Bronchial epithelial cell (primary cell): ENCODE data around the gene HLA-DPB1. TPM values are rescaled to one million over a fixed set of nuclear protein-coding genes. Genes with fewer than 3 reads are reported as not detected.

ENCODE experiments used
- DNase-seq: peaks from one replicate; pipeline ENCODE4 v3.0.0-alpha.2; 2010; ENCODE audit warnings: low read depth
- FAIRE-seq: peaks from 2 replicates; lab custom pipeline; 2011; peaks lifted over from hg19 to GRCh38; lab: Jason Lieb, UNC
- H3K27me3 ChIP-seq: 2 replicates; pipeline ENCODE4 v1.5.1; 2011; ENCODE audit warnings: low read length; ENCODE audit not compliant: control insufficient read depth, insufficient read depth
- H3K36me3 ChIP-seq: 2 replicates; pipeline ENCODE4 v1.5.1; 2011; ENCODE audit warnings: low read length; ENCODE audit not compliant: control insufficient read depth, insufficient read depth
- H3K4me3 ChIP-seq: 2 replicates; pipeline ENCODE4 v1.5.1; 2011; ENCODE audit warnings: mild to moderate bottlenecking, low read depth, low read length, control low read depth
- total RNA-seq: library from RNA; depleted of rRNA; stranded (reverse); fragments of >200 nt; gene quantifications from 2 replicates; pipeline ENCODE4 v1.2.1, GENCODE V29; 2014
- TF ChIP-seq, protein P1 (sequence below): IDR thresholded peaks from 2 replicates; pipeline ENCODE4 v1.5.1; 2011; ENCODE audit warnings: mild to moderate bottlenecking, moderate library complexity, low read length, control low read depth, inconsistent platforms; ENCODE audit not compliant: insufficient read depth, severe bottlenecking

The HLA-DPB1 gene
- 0.53 TPM in 1 of 2 replicates, not detected in the other for total RNA-seq

DNA sequence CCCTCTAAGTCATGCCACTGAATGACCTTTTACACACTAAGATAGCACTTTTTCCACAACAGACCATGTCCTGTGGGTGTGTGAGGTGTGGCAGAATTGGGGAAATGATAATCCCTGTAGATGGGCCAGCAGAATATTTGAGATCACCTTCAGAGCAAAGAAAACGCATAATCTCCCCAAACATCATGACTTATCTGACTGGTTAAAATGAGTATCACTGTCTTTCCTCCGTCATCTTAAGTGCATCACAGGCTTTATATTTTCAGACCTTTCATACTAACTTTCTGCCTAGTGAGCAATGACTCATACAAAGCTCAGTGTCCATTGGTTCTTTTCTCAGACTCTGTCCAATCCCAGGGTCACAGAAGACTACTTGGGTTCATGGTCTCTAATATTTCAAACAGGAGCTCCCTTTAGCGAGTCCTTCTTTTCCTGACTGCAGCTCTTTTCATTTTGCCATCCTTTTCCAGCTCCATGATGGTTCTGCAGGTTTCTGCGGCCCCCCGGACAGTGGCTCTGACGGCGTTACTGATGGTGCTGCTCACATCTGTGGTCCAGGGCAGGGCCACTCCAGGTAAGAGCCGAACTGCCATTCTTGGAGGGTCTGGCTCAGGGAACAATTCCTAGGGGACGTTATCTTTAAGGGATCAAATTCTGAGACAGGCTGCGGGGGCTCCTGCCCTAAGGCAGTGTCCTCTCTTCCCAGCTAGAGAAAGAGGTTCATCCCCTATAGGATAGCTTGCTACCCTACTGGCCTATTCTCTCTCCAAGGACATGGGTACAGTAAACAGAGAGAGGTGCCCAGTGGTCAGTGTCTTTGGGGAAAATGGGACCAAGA, at the start of gene HLA-DPB1:
Gene HLA-DPB1 (plus strand): TSS at position 423 of the 838 bp plus-strand sequence. CDS start 52 bp downstream, at position 475.
- TF ChIP-seq, protein P1, sequence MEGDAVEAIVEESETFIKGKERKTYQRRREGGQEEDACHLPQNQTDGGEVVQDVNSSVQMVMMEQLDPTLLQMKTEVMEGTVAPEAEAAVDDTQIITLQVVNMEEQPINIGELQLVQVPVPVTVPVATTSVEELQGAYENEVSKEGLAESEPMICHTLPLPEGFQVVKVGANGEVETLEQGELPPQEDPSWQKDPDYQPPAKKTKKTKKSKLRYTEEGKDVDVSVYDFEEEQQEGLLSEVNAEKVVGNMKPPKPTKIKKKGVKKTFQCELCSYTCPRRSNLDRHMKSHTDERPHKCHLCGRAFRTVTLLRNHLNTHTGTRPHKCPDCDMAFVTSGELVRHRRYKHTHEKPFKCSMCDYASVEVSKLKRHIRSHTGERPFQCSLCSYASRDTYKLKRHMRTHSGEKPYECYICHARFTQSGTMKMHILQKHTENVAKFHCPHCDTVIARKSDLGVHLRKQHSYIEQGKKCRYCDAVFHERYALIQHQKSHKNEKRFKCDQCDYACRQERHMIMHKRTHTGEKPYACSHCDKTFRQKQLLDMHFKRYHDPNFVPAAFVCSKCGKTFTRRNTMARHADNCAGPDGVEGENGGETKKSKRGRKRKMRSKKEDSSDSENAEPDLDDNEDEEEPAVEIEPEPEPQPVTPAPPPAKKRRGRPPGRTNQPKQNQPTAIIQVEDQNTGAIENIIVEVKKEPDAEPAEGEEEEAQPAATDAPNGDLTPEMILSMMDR = no peak
- Histone ChIP-seq H3K27me3 (peaks cover 2% of the 10 kb centered on the region), H3K36me3 (no peaks in the 10 kb centered on the region), H3K4me3 (no peak within 1 kb of the TSS)
- DNase-seq (peak; percentile 73), FAIRE-seq (peak; percentile 32)

DNA sequence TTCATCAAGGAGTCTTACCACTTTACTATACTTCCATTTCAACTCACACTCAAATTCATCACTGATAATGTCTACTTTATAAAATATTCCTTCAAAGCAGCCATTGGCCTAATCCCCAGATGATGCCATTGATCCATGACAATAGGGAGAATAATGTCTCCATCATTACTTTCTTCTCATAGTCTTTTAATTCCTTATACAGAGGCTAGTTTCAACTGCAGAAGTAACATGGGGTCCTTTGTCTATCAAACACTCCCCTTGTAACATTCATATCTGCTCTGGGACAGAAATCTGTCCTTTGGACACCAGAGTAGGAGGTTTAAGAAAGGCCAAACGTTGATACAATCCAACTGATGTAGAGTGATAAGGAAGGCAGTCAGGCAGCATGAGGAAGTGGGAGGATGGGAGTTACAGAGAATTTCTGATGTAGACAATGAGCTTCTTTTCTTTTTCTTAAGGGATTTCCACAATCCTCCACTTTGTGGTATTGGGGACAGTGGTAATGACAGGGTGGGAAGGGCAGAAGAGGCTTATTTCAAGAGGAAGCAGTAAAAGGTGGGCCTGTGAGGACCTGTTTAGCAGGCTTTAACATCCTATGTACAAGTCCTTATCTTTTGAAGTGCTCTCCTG, 47.5 kb upstream of the HLA-DPB1 start:
- peaks cover 10% of the 10 kb centered on the region for H3K27me3 ChIP-seq
- H3K36me3 ChIP-seq = no peaks in the 10 kb centered on the region
- no peak for FAIRE-seq
- no peak overlapping the region for H3K4me3 ChIP-seq
- TF ChIP-seq, protein P1 = no peak
- no peak for DNase-seq

DNA sequence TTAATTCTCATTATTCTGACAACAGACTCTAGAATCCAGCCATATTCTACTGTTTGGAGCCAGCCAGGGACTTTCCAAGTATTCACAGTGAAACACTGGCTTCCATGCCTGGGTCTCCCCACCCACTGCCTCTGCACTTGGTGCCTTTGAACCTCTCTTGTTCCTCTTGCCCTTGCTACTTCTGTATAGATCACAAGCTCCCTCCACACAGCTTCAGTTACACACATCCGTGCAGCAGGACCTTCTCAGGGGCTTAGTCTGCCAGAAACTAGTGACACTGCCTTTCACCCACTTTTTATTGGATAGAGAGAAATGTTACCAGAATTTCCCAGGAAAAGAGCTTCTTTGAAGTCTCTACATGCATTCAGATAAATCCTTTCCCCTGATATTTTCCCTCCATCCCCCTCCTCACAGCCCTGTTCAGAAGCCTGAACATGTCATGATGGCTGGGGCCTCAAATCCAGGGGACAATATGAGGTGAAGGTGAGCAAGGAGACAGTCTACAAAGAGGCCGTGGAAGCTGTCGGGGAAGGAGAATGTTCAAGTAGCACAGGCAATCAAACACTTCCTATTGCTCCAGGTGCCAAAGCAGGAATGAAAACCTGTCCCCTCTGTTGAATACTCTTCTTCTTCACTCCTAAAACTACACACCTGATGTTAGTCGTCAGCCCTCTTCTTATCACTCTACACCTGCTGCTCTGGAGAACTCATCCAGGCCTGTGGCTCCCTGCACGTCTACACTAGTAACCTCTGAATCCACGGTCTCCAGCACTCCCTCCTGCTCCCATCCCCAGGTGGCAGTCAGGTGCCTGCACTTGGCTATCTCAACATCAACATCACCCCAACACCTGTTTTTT, 46.2 kb upstream of the HLA-DPB1 start:
- TF ChIP-seq, protein P1 = no peak
- DNase-seq (peak; percentile 6), FAIRE-seq (no peak)
- Histone ChIP-seq H3K4me3 (no peak overlapping the region), H3K27me3 (peaks cover 10% of the 10 kb centered on the region), H3K36me3 (no peaks in the 10 kb centered on the region)

DNA sequence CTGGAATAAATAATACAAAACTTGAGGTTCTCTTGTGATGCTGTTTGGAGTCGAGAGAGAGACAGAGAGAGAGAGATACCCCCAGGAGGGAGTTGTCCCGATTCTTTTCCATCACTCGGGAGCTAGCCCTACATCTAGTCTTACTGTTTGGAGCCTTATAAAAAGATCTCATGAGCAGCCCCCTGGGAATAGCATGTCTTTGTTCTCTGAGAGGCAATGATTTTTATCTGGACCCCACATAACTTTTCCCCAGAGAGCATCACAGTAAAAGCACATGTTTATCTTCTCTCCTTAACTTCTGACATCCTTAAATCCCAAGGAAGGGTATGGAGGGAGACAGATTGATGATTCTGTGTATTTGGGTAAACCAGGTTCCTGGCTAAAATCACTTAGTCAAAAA, 45.5 kb upstream of the HLA-DPB1 start:
- DNase-seq = no peak
- peaks cover 10% of the 10 kb centered on the region for H3K27me3 ChIP-seq
- no peak for FAIRE-seq
- no peaks in the 10 kb centered on the region for H3K36me3 ChIP-seq
- TF ChIP-seq, protein P1 = no peak
- no peak overlapping the region for H3K4me3 ChIP-seq

DNA sequence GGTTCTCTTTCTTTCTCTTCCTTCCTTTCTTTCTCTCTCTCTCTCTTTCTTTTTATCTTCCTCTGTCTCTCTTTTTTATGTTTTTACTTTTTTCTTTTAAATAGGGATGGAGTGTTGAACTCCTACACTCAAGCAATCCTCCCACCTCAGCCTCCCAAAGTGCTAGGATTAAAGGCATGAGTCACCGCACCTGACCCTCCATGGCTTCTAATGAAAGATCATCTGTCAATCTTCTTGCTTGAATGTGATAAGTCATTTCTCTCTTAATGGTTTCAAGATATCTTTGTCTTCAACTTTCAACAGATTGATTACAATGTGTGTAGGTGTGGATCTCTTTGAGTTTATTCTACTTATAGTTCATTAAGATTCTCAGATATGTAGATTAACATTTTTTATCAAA, 41.2 kb upstream of the HLA-DPB1 start:
- H3K36me3 ChIP-seq = no peaks in the 10 kb centered on the region
- TF ChIP-seq, protein P1 = no peak
- H3K27me3 ChIP-seq = peaks cover 8% of the 10 kb centered on the region
- FAIRE-seq = no peak
- no peak for DNase-seq
- H3K4me3 ChIP-seq = no peak overlapping the region
